DOHH2 (cell line): ENCODE measurements around the gene OTX1.

Experiments used
- CTCF ChIP-seq: fragments of 200-600 bp; sonication (generic); IDR thresholded peaks from one replicate; pipeline ENCODE4 v1.5.1; 2014; ENCODE audit warnings: antibody characterized with exemption, mild to moderate bottlenecking, low read depth, low read length; ENCODE audit not compliant: poor library complexity, severe bottlenecking
- EZH2phosphoT487 ChIP-seq: fragments of 200-600 bp; sonication (generic); IDR thresholded peaks from 2 replicates; pipeline ENCODE4 v1.6.1; 2017; ENCODE audit warnings: borderline replicate concordance, mild to moderate bottlenecking, antibody characterized with exemption, low read length, moderate library complexity, mixed read lengths

DNA sequence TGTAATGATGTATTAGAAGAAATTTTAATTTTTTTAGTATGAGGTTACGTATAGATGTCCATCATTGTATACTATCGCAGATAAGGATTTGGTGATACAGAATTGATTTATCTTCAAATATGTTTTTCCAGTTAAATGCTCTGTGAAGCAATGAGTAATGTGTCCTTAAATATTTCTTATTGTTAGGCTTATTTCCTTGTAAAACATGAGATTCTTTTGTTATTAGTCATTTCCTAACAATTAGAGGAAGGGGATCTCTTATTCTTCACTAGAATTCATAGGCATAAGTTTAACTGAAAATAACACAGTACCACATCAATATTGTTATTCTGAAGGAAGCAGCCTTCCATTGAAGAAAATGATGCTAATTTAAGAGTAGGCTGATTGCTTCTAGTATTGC, 15.5 kb upstream of the OTX1 start:
- no peak for TF ChIP-seq CTCF
- no peak for TF ChIP-seq EZH2phosphoT487
